H1 (cell line): ENCODE measurements around the gene RCC1. TPM values are rescaled to one million over a fixed set of nuclear protein-coding genes. Genes with fewer than 3 reads are reported as not detected.

Source experiments
- ASH2L ChIP-seq: fragments of 200-600, 300-600 bp; sonication (generic); IDR thresholded peaks from one replicate; pipeline ENCODE4 v1.7.1; 2017; ENCODE audit warnings: low read length
- BACH1 ChIP-seq: IDR thresholded peaks from 2 replicates; pipeline ENCODE4 v1.6.1; 2012; ENCODE audit warnings: low read length, improper control_type of control experiment
- BRCA1 ChIP-seq: IDR thresholded peaks from 2 replicates; pipeline ENCODE4 v1.6.1; 2012; ENCODE audit warnings: low read depth, low read length, improper control_type of control experiment
- CBX5 ChIP-seq: fragments of 300-800, 300-1000 bp; sonication (generic); IDR thresholded peaks from 2 replicates; pipeline ENCODE4 v1.7.1; 2016; ENCODE audit warnings: antibody characterized with exemption, low read length, low read depth
- CREB1 ChIP-seq: IDR thresholded peaks from 2 replicates; pipeline ENCODE4 v1.6.1; 2012; ENCODE audit warnings: inconsistent platforms
- HDAC2 ChIP-seq, 2 experiments: fragments of 300-600 bp in 1 of 2; sonication (generic) in 1 of 2; IDR thresholded peaks; 2 replicates each; pipeline ENCODE4 v1.6.1; 2011 to 2012; ENCODE audit warnings: low read depth in 2 of 2, low read length in 2 of 2, mild to moderate bottlenecking in 2 of 2, moderate library complexity in 2 of 2, borderline replicate concordance in 1 of 2, inconsistent platforms in 1 of 2
- HDAC6 ChIP-seq: IDR thresholded peaks from one replicate; pipeline ENCODE4 v1.7.1; 2012; ENCODE audit warnings: low read depth, mild to moderate bottlenecking, inconsistent platforms, low read length, moderate library complexity
- KDM5A ChIP-seq: fragments of 200-600 bp; IDR thresholded peaks from 2 replicates; pipeline ENCODE4 v1.7.1; 2012; ENCODE audit warnings: mild to moderate bottlenecking, low read length, inconsistent platforms, mixed read lengths
- MAFK ChIP-seq: IDR thresholded peaks from 2 replicates; pipeline ENCODE4 v1.6.1; 2012; ENCODE audit warnings: low read depth, mild to moderate bottlenecking, improper control_type of control experiment, low read length
- MAX ChIP-seq: IDR thresholded peaks from 2 replicates; pipeline ENCODE4 v1.6.1; 2012; ENCODE audit warnings: inconsistent platforms
- NANOG ChIP-seq: IDR thresholded peaks from 2 replicates; pipeline ENCODE4 v1.6.1; 2011; ENCODE audit warnings: low read length, low read depth, mild to moderate bottlenecking, inconsistent platforms; ENCODE audit not compliant: insufficient read depth, poor library complexity, severe bottlenecking
- PHF8 ChIP-seq: fragments of 200-600 bp; sonication (generic); conservative IDR thresholded peaks from 2 replicates; pipeline ENCODE4 v1.7.1; 2012; ENCODE audit warnings: low read depth, mild to moderate bottlenecking, inconsistent platforms, low read length, moderate library complexity
- POU5F1 ChIP-seq: IDR thresholded peaks from 2 replicates; pipeline ENCODE4 v1.6.1; 2011; ENCODE audit warnings: low read depth, mild to moderate bottlenecking, low read length, moderate library complexity
- RAD21 ChIP-seq, 2 experiments: IDR thresholded peaks in 1 of 2; conservative IDR thresholded peaks in 1 of 2; 2 replicates each; pipeline ENCODE4 v1.6.1; 2011; ENCODE audit warnings: low read depth in 2 of 2, low read length in 2 of 2, improper control_type of control experiment in 1 of 2, inconsistent platforms in 1 of 2, mild to moderate bottlenecking in 1 of 2, moderate library complexity in 1 of 2
- RBBP5 ChIP-seq: IDR thresholded peaks from 2 replicates; pipeline ENCODE4 v1.7.1; 2012; ENCODE audit warnings: low read depth, mild to moderate bottlenecking, inconsistent platforms, low read length, moderate library complexity, borderline replicate concordance
- RNF2 ChIP-seq: fragments of 200-900, 300-1000 bp; sonication (generic); IDR thresholded peaks from 2 replicates; pipeline ENCODE4 v1.7.1; 2016; ENCODE audit warnings: borderline replicate concordance, low read depth, mild to moderate bottlenecking, antibody characterized with exemption, low read length; ENCODE audit not compliant: poor library complexity, severe bottlenecking; ENCODE audit errors: missing control alignments
- SIX5 ChIP-seq: IDR thresholded peaks from 2 replicates; pipeline ENCODE4 v1.6.1; 2011; ENCODE audit warnings: mild to moderate bottlenecking, low read depth, low read length
- SP2 ChIP-seq: IDR thresholded peaks from 2 replicates; pipeline ENCODE4 v1.6.1; 2012; ENCODE audit warnings: mild to moderate bottlenecking, low read length, inconsistent platforms
- TAF7 ChIP-seq: optimal IDR thresholded peaks from 2 replicates; pipeline ENCODE3; 2011; ENCODE audit warnings: low read depth, mild to moderate bottlenecking, inconsistent platforms, low read length, moderate library complexity, borderline replicate concordance
- TBP ChIP-seq: IDR thresholded peaks from 2 replicates; pipeline ENCODE4 v1.6.1; 2011; ENCODE audit warnings: low read depth, low read length, improper control_type of control experiment
- USF2 ChIP-seq: IDR thresholded peaks from 2 replicates; pipeline ENCODE4 v1.6.1; 2011; ENCODE audit warnings: low read length, improper control_type of control experiment
- YY1 ChIP-seq: IDR thresholded peaks from 2 replicates; pipeline ENCODE4 v1.6.1; 2011; ENCODE audit warnings: low read depth, mild to moderate bottlenecking, low read length
- polyA plus RNA-seq, 7 experiments: library from polyadenylated mRNA; depleted of rRNA in 3 of 7; stranded (reverse) in 5 of 7; unstranded in 2 of 7; fragments of >200 nt in 5 of 7; fragments of 200-250 nt in 2 of 7; gene quantifications; 1 replicate in 5 of 7; 2 replicates in 1 of 7; 4 replicates in 1 of 7; pipeline versions ENCODE4 v1.2.1 to v1.2.3, GENCODE V29; 2011 to 2013; ENCODE audit warnings: missing spikeins in 2 of 7, mixed read lengths in 2 of 7
- total RNA-seq: library from RNA; stranded (reverse); fragmentation: NEBNext Ultra II Directional; extraction: Animal tissue kit (Norgen Biotek cat#: 25700); gene quantifications from 2 replicates; pipeline ENCODE4 v1.2.1, GENCODE V29; 2021

The RCC1 gene
- total and polyA plus RNA-seq, 2 of the 8 experiments (the other 6 are each of a cell fraction or from before 2014, with no cell fraction given): 48.5 to 98.4 TPM

- TF ChIP-seq YY1 (0 out of 2 replicates have a peak, but pooled peaks have one; percentile 26), HDAC6 (no peak), RBBP5 (no peak), CBX5 (no peak), PHF8 (peak; percentile 95), BRCA1 (no peak), ASH2L (peak; percentile 58), USF2 (no peak; the same call in 1 of the 2 replicates), HDAC2 (IDR thresholded peaks at IDR 0.05; ENCODE audit: borderline replicate concordance in 1 of 2, low read depth in 2 of 2, low read length in 2 of 2) (peak in 1 of 2 experiments; percentile 20; a peak in 1 of 4 replicates), RAD21 (IDR thresholded peaks at IDR 0.05 in 1 of 2, conservative IDR thresholded peaks at IDR 0.05 in 1 of 2; ENCODE audit: low read depth in 2 of 2, low read length in 2 of 2) (peak in 1 of 2 experiments; percentile 3; a peak in 1 of 4 replicates), CREB1 (peak; percentile 82), KDM5A (no peak), POU5F1 (no peak), BACH1 (no peak; the same call in 1 of the 2 replicates), NANOG (no peak), MAFK (no peak), TAF7 (peak; percentile 99), TBP (peak; percentile 99), SP2 (no peak), MAX (peak; percentile 72), RNF2 (no peak), SIX5 (peak; percentile 78)
These were observed 75.8 kb downstream of the RCC1 start (continued) for GRCh38 chr1:28581531-28582247.
